HG03025 (cell line): ENCODE results near the gene GRM4.

Source experiments
- ATAC-seq: cut with Tn5 transposase; IDR thresholded peaks from one replicate; pipeline ENCODE4 v1.9.1; 2021; ENCODE audit warnings: mild to moderate bottlenecking, moderate library complexity; ENCODE audit not compliant: unreplicated experiment, low FRiP score

The GRM4 gene

DNA sequence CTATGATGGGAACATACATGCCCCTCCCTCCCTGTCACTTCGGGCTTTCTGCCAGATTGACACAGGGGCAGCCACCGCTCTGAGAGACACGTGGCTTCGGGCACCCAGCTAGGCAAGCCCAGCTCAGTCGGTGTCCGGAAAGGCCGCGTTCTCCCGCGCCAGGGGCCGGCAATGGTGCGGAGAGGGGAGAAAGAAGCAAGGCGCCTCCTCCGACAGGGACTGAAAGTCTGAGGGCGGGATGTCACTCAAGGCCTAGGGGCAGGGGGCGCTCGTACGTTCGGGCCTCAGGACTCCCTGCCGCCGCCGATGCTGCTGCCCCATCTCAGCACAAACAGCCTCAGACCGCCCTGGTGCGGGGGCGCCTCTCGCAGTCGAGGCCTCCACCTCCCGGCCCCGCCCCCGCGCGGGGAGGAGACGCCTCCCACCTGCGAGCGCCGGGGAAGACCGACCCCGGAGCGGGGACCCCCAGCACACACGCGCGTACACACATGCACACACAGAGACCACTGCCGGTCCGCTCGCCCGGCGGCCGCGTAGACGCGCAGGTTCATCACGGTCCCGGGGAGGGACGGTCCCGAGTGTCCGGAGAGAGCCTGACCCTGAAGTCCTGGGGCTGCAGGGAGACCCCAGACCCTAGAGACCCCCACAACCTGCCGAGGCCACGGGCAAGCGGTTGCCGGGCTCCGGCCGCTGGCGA is 1.9 kb downstream of the GRM4 start:
- ATAC-seq = no peak

- no peak for ATAC-seq
Measured at GRCh38 chr6:34143196-34143883, 2.5 kb downstream of the GRM4 start.

- ATAC-seq = no peak
Measured at GRCh38 chr6:34142061-34142998, 3.6 kb downstream of the GRM4 start.

GRCh38 chr6:34140075-34140474 is 5.8 kb downstream of the GRM4 start:
- ATAC-seq = no peak

GRCh38 chr6:34138914-34139510 is 6.9 kb downstream of the GRM4 start:
- no peak for ATAC-seq

DNA sequence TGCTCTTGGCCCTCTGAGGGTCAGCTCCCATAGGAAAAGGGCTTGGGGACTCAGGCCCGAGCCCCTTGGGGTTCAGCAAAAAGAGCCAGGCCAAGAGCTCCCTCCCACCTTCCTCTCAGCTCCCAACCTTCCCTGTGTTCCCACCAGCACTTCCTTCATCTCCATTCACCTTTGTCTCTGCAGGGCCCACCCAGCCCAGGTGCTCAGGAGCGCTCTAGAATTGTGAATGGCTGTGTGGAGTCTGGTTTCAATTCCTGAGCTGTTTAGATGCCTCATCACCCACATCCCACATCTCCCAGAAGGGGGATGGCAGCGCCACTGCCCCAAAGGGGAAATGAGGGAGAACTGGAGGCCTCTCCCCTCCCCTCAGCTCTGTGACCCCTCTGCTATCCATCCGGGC is 7.7 kb downstream of the GRM4 start:
- ATAC-seq = no peak

DNA sequence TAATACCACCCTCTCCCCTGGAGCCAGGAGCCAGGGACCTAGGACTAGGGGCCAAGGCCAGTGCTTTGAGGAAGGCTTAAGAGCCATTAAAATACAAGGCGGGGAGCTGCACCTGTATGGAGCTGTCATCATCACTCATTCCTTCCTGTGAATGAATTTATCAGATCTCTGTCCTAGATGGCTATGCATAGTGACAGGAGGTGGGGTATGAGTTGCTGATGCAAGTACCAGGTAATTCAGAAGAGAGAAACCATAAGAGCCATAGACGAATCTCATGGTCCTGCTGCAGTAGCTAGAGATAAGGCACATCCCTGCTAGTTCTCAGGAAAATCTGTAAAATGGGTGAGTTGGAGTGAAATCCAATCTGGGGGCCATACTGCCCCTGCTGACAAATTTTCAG is 10.3 kb downstream of the GRM4 start:
- no peak for ATAC-seq

GRCh38 chr6:34132486-34133185 is 13.3 kb downstream of the GRM4 start:
- no peak for ATAC-seq

DNA sequence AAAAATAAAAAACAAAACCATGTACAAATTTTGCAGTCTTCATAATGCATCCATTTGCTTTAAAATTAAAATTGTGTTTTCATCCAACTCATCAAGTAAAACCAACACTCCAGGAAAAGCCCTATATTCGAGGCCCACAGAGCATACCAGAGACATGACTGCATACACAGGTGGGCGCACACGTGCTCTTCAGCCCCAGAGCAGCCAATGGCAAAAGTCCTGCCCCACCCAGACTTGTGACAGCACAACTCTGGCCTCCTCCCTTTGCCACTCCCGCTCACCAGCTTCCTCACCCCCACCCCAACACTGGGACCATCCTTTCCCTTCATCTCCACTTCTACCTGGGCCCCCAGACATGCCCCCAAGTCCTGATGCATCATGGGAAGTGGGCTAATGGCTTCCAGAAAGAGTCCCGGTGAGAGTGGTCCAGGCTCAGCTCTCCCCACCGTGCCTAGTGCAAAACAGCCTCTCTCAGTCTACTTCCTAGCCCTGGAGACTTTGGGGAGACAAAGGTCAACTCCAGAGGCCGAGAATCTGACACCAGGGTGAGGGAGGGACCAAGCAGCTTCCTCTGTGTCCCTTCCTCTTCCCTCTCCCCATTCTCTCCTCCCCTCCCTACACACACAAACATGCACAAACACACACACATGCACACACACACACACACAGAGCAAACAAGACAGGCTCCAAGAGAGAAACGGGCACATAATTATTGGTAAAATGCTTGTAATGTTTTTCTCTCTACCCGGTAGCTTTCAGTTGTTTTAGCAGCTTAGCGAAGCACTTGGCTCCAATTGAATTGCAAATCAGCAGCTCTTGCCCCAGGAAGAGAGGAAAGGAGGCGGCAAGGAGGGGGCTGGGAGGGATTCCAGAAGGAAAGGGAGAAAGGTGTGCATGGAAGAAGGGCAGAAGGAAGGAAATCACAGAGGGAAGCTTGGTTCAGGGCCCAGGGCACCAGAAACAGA is 14.3 kb downstream of the GRM4 start:
- ATAC-seq = no peak

DNA sequence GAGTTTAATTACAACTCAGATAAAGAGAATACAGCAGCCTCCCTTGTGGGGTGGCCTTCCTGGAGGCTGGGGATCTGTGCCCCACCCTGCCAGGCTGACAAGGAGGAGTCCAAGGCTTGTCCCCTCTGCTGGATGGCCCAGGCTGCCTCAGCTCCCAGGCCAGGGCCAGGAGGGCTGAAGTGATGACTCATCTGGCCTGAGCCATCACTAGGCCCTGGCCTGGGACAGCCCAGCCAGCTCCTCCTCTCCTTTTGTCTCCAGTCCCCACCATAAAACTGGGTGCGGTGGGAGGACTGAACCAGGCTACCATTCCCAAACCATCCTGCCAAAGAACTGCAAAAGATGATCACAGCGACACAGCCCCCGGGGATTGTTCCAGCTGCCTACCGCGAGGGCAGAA is 15.0 kb downstream of the GRM4 start:
- ATAC-seq = no peak

DNA sequence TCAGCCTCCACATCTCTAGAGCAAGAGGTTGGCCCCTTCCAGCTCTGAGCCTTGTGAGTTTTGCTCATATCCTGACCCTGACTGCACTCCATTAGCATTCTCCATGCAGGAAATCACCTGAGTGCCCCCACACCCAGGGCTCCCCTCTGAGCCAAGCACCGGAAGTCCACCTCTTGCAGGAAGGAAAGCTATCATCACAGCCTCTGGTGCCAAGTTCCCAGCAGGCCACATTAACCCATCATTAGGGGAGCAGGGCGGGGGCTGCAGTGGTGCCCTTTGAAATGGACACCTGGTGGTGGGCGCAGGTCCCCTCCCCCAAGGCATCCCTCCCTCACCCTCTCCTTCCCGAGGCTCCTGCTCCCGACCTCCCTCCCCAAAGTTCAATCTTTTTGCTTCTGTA is 16.1 kb downstream of the GRM4 start:
- ATAC-seq = no peak

DNA sequence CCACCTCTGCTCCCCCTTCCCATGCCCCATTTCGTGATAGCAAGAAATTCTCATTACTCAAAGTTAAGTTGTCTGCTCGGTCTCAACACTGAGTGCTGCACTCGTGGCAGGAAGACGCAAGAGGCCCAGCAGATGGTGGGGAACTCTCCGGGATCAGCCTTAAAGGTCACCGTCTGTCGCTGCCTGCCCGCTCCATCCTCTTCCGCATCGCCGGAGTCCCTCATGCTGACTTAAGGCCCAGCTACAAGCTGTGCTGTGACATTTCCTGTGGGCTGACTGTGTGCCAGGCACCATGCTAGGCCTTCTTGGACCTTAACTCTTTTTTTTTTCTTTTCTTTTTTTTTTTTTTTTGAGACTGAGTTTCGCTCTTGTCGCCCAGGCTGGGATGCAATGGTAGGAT is 17.8 kb downstream of the GRM4 start:
- ATAC-seq = no peak

DNA sequence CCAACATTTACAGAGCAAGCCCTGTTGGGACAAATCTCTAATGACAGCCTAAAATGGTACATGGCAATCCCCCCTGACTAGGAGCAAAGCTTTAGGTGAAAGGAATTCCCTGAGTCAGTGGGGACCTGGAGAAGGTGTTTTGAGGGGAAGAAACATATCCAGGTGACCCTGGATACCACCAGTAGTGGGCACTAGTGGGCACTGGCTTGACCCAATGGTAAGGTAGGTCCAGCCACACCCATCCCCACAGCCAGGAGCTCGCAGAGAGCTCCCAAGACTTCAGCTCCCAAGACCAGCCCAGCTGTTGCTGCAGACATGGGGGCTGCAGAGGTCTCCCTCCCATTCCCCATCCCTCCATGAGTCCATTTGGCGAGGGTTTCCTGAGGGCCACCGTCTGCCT is 19.5 kb downstream of the GRM4 start:
- ATAC-seq = no peak

DNA sequence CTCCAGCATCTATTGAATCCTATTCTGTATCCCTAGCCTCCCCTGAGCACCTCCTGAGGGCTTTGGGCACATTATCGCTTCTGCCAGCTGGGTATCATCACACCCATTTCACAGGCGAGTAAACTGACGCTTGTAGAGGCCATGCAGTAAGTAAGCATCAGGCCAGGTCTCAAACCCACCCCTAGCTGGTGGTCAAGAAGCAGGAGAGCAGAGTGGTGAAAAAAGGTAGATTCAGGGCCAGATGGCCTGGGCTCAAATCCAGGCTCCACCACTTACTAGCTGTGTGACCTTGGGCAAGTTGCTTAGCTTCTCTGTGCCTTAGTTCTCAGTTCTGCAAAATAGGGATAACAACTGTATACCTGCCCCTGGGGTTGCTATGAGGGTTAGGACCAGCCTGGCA is 19.9 kb downstream of the GRM4 start:
- ATAC-seq = no peak

DNA sequence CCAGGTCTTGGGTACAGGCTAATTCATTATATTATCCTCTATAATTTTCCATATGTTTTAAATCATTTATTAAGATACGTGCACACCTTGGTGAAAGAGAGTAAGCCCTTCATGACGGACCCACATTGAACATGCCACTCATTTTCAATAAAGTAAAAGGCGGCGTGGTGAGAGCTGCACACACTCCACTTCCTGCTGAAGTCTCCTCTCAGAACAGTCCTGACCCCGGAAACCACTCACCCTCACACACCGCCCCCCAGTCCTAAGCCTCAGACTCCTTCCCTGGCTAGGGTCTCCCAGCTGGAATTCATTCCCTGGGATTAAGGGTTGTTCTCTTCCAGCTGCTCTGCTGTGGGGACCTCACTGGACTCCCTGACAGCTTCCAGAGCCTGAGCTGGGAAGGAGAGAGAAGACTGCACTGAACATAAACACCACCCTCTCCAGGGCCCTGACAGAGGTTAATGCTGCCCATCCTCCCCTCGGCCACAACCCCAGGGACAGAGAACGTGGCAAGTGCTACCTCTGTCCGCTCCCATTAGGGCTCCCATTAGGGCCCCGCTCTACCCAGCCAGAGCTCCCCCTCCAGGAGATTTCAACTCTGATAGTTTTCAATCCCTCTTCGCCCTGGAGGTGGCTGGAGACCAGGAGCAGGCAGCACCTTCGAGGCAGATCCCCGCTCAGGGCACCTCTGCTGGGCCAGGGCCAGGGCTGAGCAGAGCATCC is 24.8 kb downstream of the GRM4 start:
- no peak for ATAC-seq

DNA sequence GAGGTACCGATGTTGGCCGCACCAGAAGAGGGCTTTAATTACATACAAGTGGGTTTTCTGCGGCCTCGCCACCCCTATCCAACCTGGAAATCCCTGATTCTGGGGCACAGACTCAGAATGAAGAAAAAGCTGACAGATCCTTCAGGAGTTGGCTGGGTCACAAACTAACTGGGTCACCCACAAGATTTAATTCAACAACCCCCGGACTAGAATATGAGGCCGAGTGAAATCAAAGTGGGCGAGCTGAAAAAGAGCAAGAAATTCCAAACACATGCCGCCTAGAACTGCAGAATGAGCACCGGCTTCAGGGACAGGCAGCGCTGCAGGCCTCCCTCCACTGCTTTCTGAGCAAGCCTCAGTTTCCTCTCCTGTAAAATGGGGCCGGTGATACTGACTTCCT is 30.0 kb downstream of the GRM4 start:
- no peak for ATAC-seq

DNA sequence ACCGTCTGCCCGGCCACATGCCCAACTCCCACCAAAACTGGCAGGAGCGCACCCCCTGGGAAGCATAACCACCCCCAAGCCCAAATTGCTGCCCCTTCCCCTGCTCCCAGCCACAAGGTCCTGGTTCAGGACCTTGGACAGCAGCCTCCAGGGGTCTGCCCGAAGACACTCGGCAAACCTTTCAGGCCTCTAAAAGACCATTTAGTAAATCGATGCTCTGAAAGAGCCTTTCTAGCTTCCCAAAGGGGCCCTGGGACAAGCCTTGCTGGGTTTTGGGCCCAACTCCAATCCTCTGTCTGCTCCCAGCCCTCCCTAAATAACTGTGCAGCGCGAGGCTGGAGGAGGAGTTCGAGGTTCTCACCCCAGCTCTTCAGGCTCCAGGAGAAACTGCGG is 30.5 kb downstream of the GRM4 start:
- ATAC-seq = no peak

- no peak for ATAC-seq
Measured at GRCh38 chr6:34114695-34115402, 31.0 kb downstream of the GRM4 start.
